Measurements from ENCODE around the gene AHRR. TPM values are rescaled to one million over a fixed set of nuclear protein-coding genes. Genes with fewer than 3 reads are reported as not detected.

AHRR gene
- total and polyA plus RNA-seq, 2 donors, result 0.34 to 0.52 TPM

- Histone ChIP-seq H3K4me1 (ENCODE audit: control insufficient read depth in 2 of 2, insufficient read depth in 2 of 2, low read length in 2 of 2) (peaks cover 0 to 3% of the 10 kb centered on the region in 2 donors), H3K4me3 (ENCODE audit: low read length in 2 of 2) (no peak overlapping the region), H3K27me3 (ENCODE audit: control insufficient read depth in 2 of 2, insufficient read depth in 1 of 2, low read length in 1 of 2) (no peaks in the 10 kb centered on the region), H3K9me3 (ENCODE audit: control insufficient read depth in 2 of 2, insufficient read depth in 1 of 2, low read length in 1 of 2) (peaks cover 0 to 4% of the 10 kb centered on the region in 2 donors), H3K27ac (ENCODE audit: low read depth in 1 of 2, low read length in 1 of 2) (no peak overlapping the region), H3K36me3 (ENCODE audit: control insufficient read depth in 2 of 2, insufficient read depth in 2 of 2, low read length in 1 of 2) (peaks cover 64% of the 10 kb centered on the region in 2 donors)
- 96% methylated on average over 5 of the region's 5 CpGs for WGBS
- DNase-seq (ENCODE audit: low read depth in 6 of 9, low spot score in 9 of 9), result no peak
Observed at GRCh38 chr5:449151-449550, 127.6 kb downstream of the AHRR start.

GRCh38 chr5:451587-452458 is 130.3 kb downstream of the AHRR start:
- 79% methylated on average over 5 of the region's 5 CpGs for WGBS
- H3K9me3 ChIP-seq (ENCODE audit: control insufficient read depth in 2 of 2, insufficient read depth in 1 of 2, low read length in 1 of 2), result no peaks in the 10 kb centered on the region
- H3K27me3 ChIP-seq (ENCODE audit: control insufficient read depth in 2 of 2, insufficient read depth in 1 of 2, low read length in 1 of 2), result no peaks in the 10 kb centered on the region
- no peak for DNase-seq (ENCODE audit: low read depth in 6 of 9, low spot score in 9 of 9)
- H3K27ac ChIP-seq (ENCODE audit: low read depth in 1 of 2, low read length in 1 of 2), result no peak overlapping the region
- H3K36me3 ChIP-seq (ENCODE audit: control insufficient read depth in 2 of 2, insufficient read depth in 2 of 2, low read length in 1 of 2), result peaks cover 76 to 79% of the 10 kb centered on the region in 2 donors
- no peak overlapping the region for H3K4me3 ChIP-seq (ENCODE audit: low read length in 2 of 2)
- H3K4me1 ChIP-seq (ENCODE audit: control insufficient read depth in 2 of 2, insufficient read depth in 2 of 2, low read length in 2 of 2), result no peaks in the 10 kb centered on the region

- Histone ChIP-seq H3K4me1 (ENCODE audit: control insufficient read depth in 2 of 2, insufficient read depth in 2 of 2, low read length in 2 of 2) (no peaks in the 10 kb centered on the region), H3K27me3 (ENCODE audit: control insufficient read depth in 2 of 2, insufficient read depth in 1 of 2, low read length in 1 of 2) (no peaks in the 10 kb centered on the region), H3K36me3 (ENCODE audit: control insufficient read depth in 2 of 2, insufficient read depth in 2 of 2, low read length in 1 of 2) (peaks cover 76 to 79% of the 10 kb centered on the region in 2 donors), H3K9me3 (ENCODE audit: control insufficient read depth in 2 of 2, insufficient read depth in 1 of 2, low read length in 1 of 2) (no peaks in the 10 kb centered on the region), H3K27ac (ENCODE audit: low read depth in 1 of 2, low read length in 1 of 2) (no peak overlapping the region), H3K4me3 (ENCODE audit: low read length in 2 of 2) (no peak overlapping the region)
- 91% methylated on average over 17 of the region's 17 CpGs for WGBS
- no peak for DNase-seq (ENCODE audit: low read depth in 6 of 9, low spot score in 9 of 9)
Observed at GRCh38 chr5:452978-453710, 131.6 kb downstream of the AHRR start.

- no peaks in the 10 kb centered on the region for H3K9me3 ChIP-seq (ENCODE audit: control insufficient read depth in 2 of 2, insufficient read depth in 1 of 2, low read length in 1 of 2)
- H3K27me3 ChIP-seq (ENCODE audit: control insufficient read depth in 2 of 2, insufficient read depth in 1 of 2, low read length in 1 of 2), result no peaks in the 10 kb centered on the region
- 95% methylated on average over 16 of the region's 16 CpGs for WGBS
- no peaks in the 10 kb centered on the region for H3K4me1 ChIP-seq (ENCODE audit: control insufficient read depth in 2 of 2, insufficient read depth in 2 of 2, low read length in 2 of 2)
- no peak for DNase-seq (ENCODE audit: low read depth in 6 of 9, low spot score in 9 of 9)
- H3K27ac ChIP-seq (ENCODE audit: low read depth in 1 of 2, low read length in 1 of 2), result no peak overlapping the region
- H3K4me3 ChIP-seq (ENCODE audit: low read length in 2 of 2), result no peak overlapping the region
- H3K36me3 ChIP-seq (ENCODE audit: control insufficient read depth in 2 of 2, insufficient read depth in 2 of 2, low read length in 1 of 2), result peaks cover 75% of the 10 kb centered on the region in 2 donors
Observed at GRCh38 chr5:453725-454481, 132.4 kb downstream of the AHRR start.

GRCh38 chr5:454936-455335 is 133.4 kb downstream of the AHRR start:
- 93% methylated on average over 11 of the region's 11 CpGs for WGBS
- H3K36me3 ChIP-seq (ENCODE audit: control insufficient read depth in 2 of 2, insufficient read depth in 2 of 2, low read length in 1 of 2), result peaks cover 72 to 75% of the 10 kb centered on the region in 2 donors
- DNase-seq (ENCODE audit: low read depth in 6 of 9, low spot score in 9 of 9), result no peak

GRCh38 chr5:455806-456205 is 134.3 kb downstream of the AHRR start:
- no peak overlapping the region for H3K27ac ChIP-seq (ENCODE audit: low read depth in 1 of 2, low read length in 1 of 2)
- WGBS, result 96% methylated on average over 11 of the region's 11 CpGs
- H3K4me1 ChIP-seq (ENCODE audit: control insufficient read depth in 2 of 2, insufficient read depth in 2 of 2, low read length in 2 of 2), result no peaks in the 10 kb centered on the region
- DNase-seq (ENCODE audit: low read depth in 6 of 9, low spot score in 9 of 9), result no peak
- no peaks in the 10 kb centered on the region for H3K27me3 ChIP-seq (ENCODE audit: control insufficient read depth in 2 of 2, insufficient read depth in 1 of 2, low read length in 1 of 2)
- H3K9me3 ChIP-seq (ENCODE audit: control insufficient read depth in 2 of 2, insufficient read depth in 1 of 2, low read length in 1 of 2), result no peaks in the 10 kb centered on the region
- H3K4me3 ChIP-seq (ENCODE audit: low read length in 2 of 2), result no peak overlapping the region
- H3K36me3 ChIP-seq (ENCODE audit: control insufficient read depth in 2 of 2, insufficient read depth in 2 of 2, low read length in 1 of 2), result peaks cover 75 to 78% of the 10 kb centered on the region in 2 donors

More at GRCh38 chr5:454936-455335, 133.4 kb downstream of the AHRR start:
- Histone ChIP-seq H3K4me1 (ENCODE audit: control insufficient read depth in 2 of 2, insufficient read depth in 2 of 2, low read length in 2 of 2) (no peaks in the 10 kb centered on the region), H3K9me3 (ENCODE audit: control insufficient read depth in 2 of 2, insufficient read depth in 1 of 2, low read length in 1 of 2) (no peaks in the 10 kb centered on the region), H3K27me3 (ENCODE audit: control insufficient read depth in 2 of 2, insufficient read depth in 1 of 2, low read length in 1 of 2) (no peaks in the 10 kb centered on the region), H3K4me3 (ENCODE audit: low read length in 2 of 2) (no peak overlapping the region), H3K27ac (ENCODE audit: low read depth in 1 of 2, low read length in 1 of 2) (no peak overlapping the region)

GRCh38 chr5:456351-457194 is 135.1 kb downstream of the AHRR start:
- no peak for DNase-seq (ENCODE audit: low read depth in 6 of 9, low spot score in 9 of 9)

GRCh38 chr5:457195-457961 is 135.9 kb downstream of the AHRR start:
- 97% methylated on average over 19 of the region's 19 CpGs for WGBS
- H3K36me3 ChIP-seq (ENCODE audit: control insufficient read depth in 2 of 2, insufficient read depth in 2 of 2, low read length in 1 of 2), result peaks cover 77 to 78% of the 10 kb centered on the region in 2 donors
- no peak for DNase-seq (ENCODE audit: low read depth in 6 of 9, low spot score in 9 of 9)
- no peaks in the 10 kb centered on the region for H3K4me1 ChIP-seq (ENCODE audit: control insufficient read depth in 2 of 2, insufficient read depth in 2 of 2, low read length in 2 of 2)
- no peaks in the 10 kb centered on the region for H3K27me3 ChIP-seq (ENCODE audit: control insufficient read depth in 2 of 2, insufficient read depth in 1 of 2, low read length in 1 of 2)
- H3K9me3 ChIP-seq (ENCODE audit: control insufficient read depth in 2 of 2, insufficient read depth in 1 of 2, low read length in 1 of 2), result no peaks in the 10 kb centered on the region
- H3K4me3 ChIP-seq (ENCODE audit: low read length in 2 of 2), result no peak overlapping the region
- no peak overlapping the region for H3K27ac ChIP-seq (ENCODE audit: low read depth in 1 of 2, low read length in 1 of 2)

More at GRCh38 chr5:456351-457194, 135.1 kb downstream of the AHRR start:
- no peak overlapping the region for H3K27ac ChIP-seq (ENCODE audit: low read depth in 1 of 2, low read length in 1 of 2)
- H3K9me3 ChIP-seq (ENCODE audit: control insufficient read depth in 2 of 2, insufficient read depth in 1 of 2, low read length in 1 of 2), result no peaks in the 10 kb centered on the region
- 97% methylated on average over 28 of the region's 28 CpGs for WGBS
- no peaks in the 10 kb centered on the region for H3K4me1 ChIP-seq (ENCODE audit: control insufficient read depth in 2 of 2, insufficient read depth in 2 of 2, low read length in 2 of 2)
- no peaks in the 10 kb centered on the region for H3K27me3 ChIP-seq (ENCODE audit: control insufficient read depth in 2 of 2, insufficient read depth in 1 of 2, low read length in 1 of 2)
- peaks cover 76 to 77% of the 10 kb centered on the region in 2 donors for H3K36me3 ChIP-seq (ENCODE audit: control insufficient read depth in 2 of 2, insufficient read depth in 2 of 2, low read length in 1 of 2)
- no peak overlapping the region for H3K4me3 ChIP-seq (ENCODE audit: low read length in 2 of 2)

Measured in thymus (tissue), 11 donors.